A673 (cell line): ENCODE measurements around the gene R3HDM1. TPM values are rescaled to one million over a fixed set of nuclear protein-coding genes. Genes with fewer than 3 reads are reported as not detected.
A peak's percentile ranks its signal among the peaks of the same experiment; 100 is the strongest.

ENCODE experiments used
- BruUV-seq: library from RNA; stranded (reverse); fragments of 400-500 nt; replicated peaks from 2 replicates; lab custom pipeline; 2021; lab: Mats Ljungman, UMichigan
- CTCF ChIA-PET: fragments of 300-600 bp; sonication (Branson Sonifier 250); formaldehyde crosslinking; loops from one replicate; lab custom pipeline; 2022; ENCODE audit warnings: antibody characterized with exemption; lab: Charles Lee
- POLR2A ChIA-PET: fragments of 300-600 bp; sonication (Branson Sonifier 250); formaldehyde crosslinking; loops from one replicate; lab custom pipeline; 2022; ENCODE audit warnings: antibody characterized with exemption; ENCODE audit not compliant: low non-redundant PET; lab: Charles Lee
- DNase-seq: peaks from one replicate; pipeline ENCODE4 v3.0.0-alpha.2; 2015; ENCODE audit warnings: low spot score
- H3K27ac ChIP-seq: fragments of 200-600 bp; sonication (generic); 2 replicates; pipeline ENCODE4 v1.5.1; 2016; ENCODE audit warnings: mixed run types, low read depth, mild to moderate bottlenecking, mixed read lengths, antibody characterized with exemption, low read length; ENCODE audit not compliant: poor library complexity, severe bottlenecking
- H3K27me3 ChIP-seq: fragments of 200-600 bp; sonication (generic); replicated peaks from 2 replicates; pipeline ENCODE4 v1.6.1; 2017; ENCODE audit warnings: mixed run types, low read depth, mild to moderate bottlenecking, mixed read lengths, antibody characterized with exemption, low read length; ENCODE audit not compliant: insufficient read depth, poor library complexity
- H3K36me3 ChIP-seq: fragments of 200-600 bp; sonication (generic); 2 replicates; pipeline ENCODE4 v1.6.1; 2016; ENCODE audit warnings: mixed run types, mild to moderate bottlenecking, mixed read lengths, antibody characterized with exemption, low read length; ENCODE audit not compliant: insufficient read depth, poor library complexity, severe bottlenecking
- H3K4me1 ChIP-seq: fragments of 200-600 bp; sonication (generic); 2 replicates; pipeline ENCODE4 v1.6.1; 2017; ENCODE audit warnings: mixed run types, mild to moderate bottlenecking, mixed read lengths, antibody characterized with exemption, low read length; ENCODE audit not compliant: insufficient read depth, poor library complexity, severe bottlenecking
- H3K4me3 ChIP-seq: fragments of 200-600 bp; sonication (generic); 2 replicates; pipeline ENCODE4 v1.5.1; 2016; ENCODE audit warnings: low read depth, mixed run types, mild to moderate bottlenecking, mixed read lengths, low read length; ENCODE audit not compliant: poor library complexity, severe bottlenecking
- H3K9me3 ChIP-seq: fragments of 200-600 bp; sonication (generic); 2 replicates; pipeline ENCODE4 v1.6.1; 2016; ENCODE audit warnings: mixed run types, low read depth, mild to moderate bottlenecking, mixed read lengths, antibody characterized with exemption, low read length; ENCODE audit not compliant: poor library complexity, severe bottlenecking
- EZH2 ChIP-seq: fragments of 200-600 bp; sonication (generic); IDR thresholded peaks from 2 replicates; pipeline ENCODE4 v1.6.1; 2017; ENCODE audit warnings: borderline replicate concordance, low read depth, mild to moderate bottlenecking, mixed read lengths, antibody characterized with exemption, low read length; ENCODE audit not compliant: poor library complexity, severe bottlenecking
- intact Hi-C: fragments of 100-400 bp; cut with micrococcal nuclease; formaldehyde crosslinking; loops from one replicate; pipeline ENCODE4 v1.10.0; 2022; ENCODE audit not compliant: unreplicated experiment
- microRNA-seq: library from miRNA; unstranded; fragments of <30 nt; microRNA quantifications from one replicate; pipeline ENCODE4 v1.2.0, GENCODE V29; 2021
- total RNA-seq: library from RNA; stranded (reverse); gene quantifications from 2 replicates; pipeline ENCODE4 v1.2.3, GENCODE V29; 2021
- TF ChIP-seq, protein P1 (sequence below): fragments of 300-800, 200-600 bp; sonication (generic); conservative IDR thresholded peaks from 2 replicates; pipeline ENCODE4 v1.5.1; 2017; ENCODE audit warnings: low read depth, mild to moderate bottlenecking, antibody characterized with exemption, low read length, moderate library complexity, mixed read lengths

The R3HDM1 gene
- total RNA-seq, 1 experiment from 2014 or later, result 65.4 TPM

DNA sequence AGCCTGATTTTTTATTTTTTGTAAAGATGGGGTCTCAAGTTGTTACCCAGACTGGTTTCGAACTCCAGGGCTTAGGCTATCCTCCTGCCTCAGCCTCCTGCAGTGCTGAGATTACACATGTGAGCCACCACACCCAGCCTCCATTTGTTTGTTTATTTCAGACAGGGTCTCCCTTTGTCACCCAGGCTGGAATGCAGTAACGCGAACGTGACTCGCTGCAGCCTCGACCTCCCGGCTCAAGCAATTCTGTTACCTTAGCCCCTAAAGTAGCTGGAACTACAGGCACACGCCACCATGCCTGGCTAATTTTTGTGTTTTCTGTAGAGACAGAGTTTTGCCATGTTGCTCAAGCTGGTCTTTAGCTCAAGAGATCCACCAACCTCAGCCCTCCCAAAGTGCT is 237.6 kb downstream of the R3HDM1 start:
- no peak for TF ChIP-seq EZH2
- TF ChIP-seq, protein P1, sequence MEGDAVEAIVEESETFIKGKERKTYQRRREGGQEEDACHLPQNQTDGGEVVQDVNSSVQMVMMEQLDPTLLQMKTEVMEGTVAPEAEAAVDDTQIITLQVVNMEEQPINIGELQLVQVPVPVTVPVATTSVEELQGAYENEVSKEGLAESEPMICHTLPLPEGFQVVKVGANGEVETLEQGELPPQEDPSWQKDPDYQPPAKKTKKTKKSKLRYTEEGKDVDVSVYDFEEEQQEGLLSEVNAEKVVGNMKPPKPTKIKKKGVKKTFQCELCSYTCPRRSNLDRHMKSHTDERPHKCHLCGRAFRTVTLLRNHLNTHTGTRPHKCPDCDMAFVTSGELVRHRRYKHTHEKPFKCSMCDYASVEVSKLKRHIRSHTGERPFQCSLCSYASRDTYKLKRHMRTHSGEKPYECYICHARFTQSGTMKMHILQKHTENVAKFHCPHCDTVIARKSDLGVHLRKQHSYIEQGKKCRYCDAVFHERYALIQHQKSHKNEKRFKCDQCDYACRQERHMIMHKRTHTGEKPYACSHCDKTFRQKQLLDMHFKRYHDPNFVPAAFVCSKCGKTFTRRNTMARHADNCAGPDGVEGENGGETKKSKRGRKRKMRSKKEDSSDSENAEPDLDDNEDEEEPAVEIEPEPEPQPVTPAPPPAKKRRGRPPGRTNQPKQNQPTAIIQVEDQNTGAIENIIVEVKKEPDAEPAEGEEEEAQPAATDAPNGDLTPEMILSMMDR, result no peak
- no TSS peak for BruUV-seq
- Histone ChIP-seq H3K36me3 (peaks cover 84% of the 10 kb centered on the region), H3K27me3 (no peaks in the 10 kb centered on the region), H3K27ac (no peak overlapping the region), H3K9me3 (no peaks in the 10 kb centered on the region), H3K4me1 (no peaks in the 10 kb centered on the region), H3K4me3 (no peak overlapping the region)
- ChIA-PET POLR2A (no interaction called here), CTCF (no interaction called here)
- intact Hi-C loops, result no loop called here
- DNase-seq, result no peak

DNA sequence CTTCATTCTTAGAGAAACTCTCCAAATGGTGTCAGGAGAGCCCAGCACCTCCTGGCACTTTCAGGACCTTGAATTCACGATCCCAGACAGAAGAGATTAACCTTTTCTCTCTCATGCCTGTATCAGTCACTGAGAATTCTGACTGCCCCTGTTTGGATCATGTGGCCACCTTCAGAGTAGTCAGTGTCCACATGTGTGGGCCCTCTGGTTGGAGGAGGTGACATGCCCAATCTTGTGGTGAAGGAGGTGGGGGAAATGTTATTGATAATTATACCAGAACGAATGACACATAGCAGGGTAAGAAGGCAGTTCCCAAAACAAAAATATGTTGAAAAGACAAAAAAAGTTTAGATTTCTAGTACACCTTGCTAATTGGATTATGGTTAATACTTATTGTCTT is 242.0 kb downstream of the R3HDM1 start:
- CTCF ChIA-PET, result no interaction called here
- no peak overlapping the region for H3K27ac ChIP-seq

DNA sequence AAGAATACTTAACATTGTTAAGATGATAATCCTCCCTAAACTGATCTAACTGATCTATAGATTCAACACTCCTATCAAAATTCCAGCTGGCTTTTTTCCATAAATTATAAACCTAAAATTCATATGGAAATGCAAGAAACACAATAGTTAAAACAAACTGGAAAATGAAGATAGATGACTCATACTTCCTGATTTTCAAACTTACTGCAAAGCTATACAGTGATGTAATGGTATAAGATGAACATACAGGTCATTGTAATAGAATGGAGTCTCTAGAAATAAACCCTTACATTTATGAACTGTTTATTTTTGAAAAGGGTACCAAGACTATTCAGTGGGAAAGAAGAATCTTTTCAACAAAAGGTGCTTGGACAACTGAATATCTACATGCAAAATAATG is 242.6 kb downstream of the R3HDM1 start:
- ChIA-PET CTCF (no interaction called here), POLR2A (interaction anchor here (0.5 kb wide), 1 partner anchor 620 kb away, joined by 8 read pairs; no protein-coding TSS in a partner anchor)
- TF ChIP-seq, protein P1, result no peak
- H3K4me3 ChIP-seq, result no peak overlapping the region
- no peak overlapping the region for H3K27ac ChIP-seq
- peak; percentile 56 for DNase-seq
- peaks cover 93% of the 10 kb centered on the region for H3K36me3 ChIP-seq
- H3K27me3 ChIP-seq, result no peaks in the 10 kb centered on the region
- intact Hi-C loops, result no loop called here
- BruUV-seq, result no TSS peak
- no peaks in the 10 kb centered on the region for H3K9me3 ChIP-seq
- no peaks in the 10 kb centered on the region for H3K4me1 ChIP-seq

More for the DNA sequence above, 242.0 kb downstream of the R3HDM1 start:
- H3K4me3 ChIP-seq, result no peak overlapping the region
- POLR2A ChIA-PET, result interaction anchor here (0.5 kb wide), 1 partner anchor 620 kb away, joined by 8 read pairs; no protein-coding TSS in a partner anchor
- no peak for DNase-seq
- TF ChIP-seq, protein P1, result no peak
- no peak for TF ChIP-seq EZH2
- intact Hi-C loops, result no loop called here
- H3K4me1 ChIP-seq, result no peaks in the 10 kb centered on the region
- H3K36me3 ChIP-seq, result peaks cover 87% of the 10 kb centered on the region
- H3K27me3 ChIP-seq, result no peaks in the 10 kb centered on the region
- H3K9me3 ChIP-seq, result no peaks in the 10 kb centered on the region
- no TSS peak for BruUV-seq

Small RNA genes within 50 kb of the gene (microRNA-seq; reads per million reads assigned to microRNA genes)
- gene MIR128-1, result 692 reads per million, percentile 78 among the genes with 10 or more reads in this experiment

Other genes with a start within 250 kb of the R3HDM1 start
- gene ZRANB3, start 266 bp upstream of the R3HDM1 start, total RNA-seq, result 15.3 and 17.1 TPM in 2 replicates
- gene UBXN4, start 210.4 kb downstream of the R3HDM1 start, total RNA-seq, result 117 and 123 TPM in 2 replicates